Activated CD4-positive, alpha-beta memory T cell treated with anti-CD3 and anti-CD28 coated beads, Interleukin-2, amount 10 ng/mL, durations not matched to agents 7 days and 5 days (primary cell): ENCODE measurements around the gene SLC1A5. TPM values are rescaled to one million over a fixed set of nuclear protein-coding genes. Genes with fewer than 3 reads are reported as not detected.
A peak's percentile ranks its signal among the peaks of the same experiment; 100 is the strongest.
"Not testable (repeated sequence)": the region's sequence is repeated elsewhere in the genome, so short reads cannot be mapped to it uniquely, and the experiment has no call there.

Source experiments
- CTCF ChIA-PET: fragments of 350-600 bp; sonication (Branson Sonifier 250); formaldehyde crosslinking; loops from one replicate; lab custom pipeline; 2021; ENCODE audit warnings: antibody characterized with exemption, inconsistent platforms; lab: Charles Lee
- POLR2A ChIA-PET: fragments of 350-600 bp; sonication (Branson Sonifier 250); formaldehyde crosslinking; loops from one replicate; lab custom pipeline; 2021; ENCODE audit warnings: antibody characterized with exemption; lab: Charles Lee
- DNase-seq: peaks from one replicate; pipeline ENCODE4 v3.0.0-alpha.2; 2020
- H3K27ac Mint-ChIP-seq: one replicate; pipeline ENCODE4 v1.8.0; 2021; ENCODE audit warnings: mild to moderate bottlenecking, mixed read lengths
- H3K27me3 Mint-ChIP-seq: one replicate; pipeline ENCODE4 v1.8.0; 2021; ENCODE audit warnings: mixed read lengths
- H3K36me3 Mint-ChIP-seq: one replicate; pipeline ENCODE4 v1.8.0; 2021; ENCODE audit warnings: low read depth, mixed read lengths
- H3K4me1 Mint-ChIP-seq: one replicate; pipeline ENCODE4 v1.8.0; 2021; ENCODE audit warnings: mixed read lengths
- H3K4me3 Mint-ChIP-seq: one replicate; pipeline ENCODE4 v1.8.0; 2021; ENCODE audit warnings: mild to moderate bottlenecking, mixed read lengths
- H3K9me3 Mint-ChIP-seq: one replicate; pipeline ENCODE4 v1.8.0; 2021; ENCODE audit warnings: mixed read lengths
- total RNA-seq, 2 experiments: library from RNA; stranded (reverse); gene quantifications; one replicate each; pipeline ENCODE4 v1.2.3, GENCODE V29; 2021

The SLC1A5 gene
- total RNA-seq, 2 experiments from 2014 or later, result 200 to 208 TPM

GRCh38 chr19:46782355-46783019 is 5.9 kb downstream of the SLC1A5 start:
- Mint-ChIP-seq H3K27me3 (no peaks in the 10 kb centered on the region), H3K36me3 (peaks cover 81% of the 10 kb centered on the region), H3K27ac (peak overlapping the region; percentile 98), H3K9me3 (no peaks in the 10 kb centered on the region), H3K4me1 (peaks cover 62% of the 10 kb centered on the region), H3K4me3 (peak overlapping the region; percentile 98)
- CTCF ChIA-PET, result interaction anchor here (3.7 kb wide), 1 partner anchor 16 kb away, joined by 29 read pairs; no protein-coding TSS in a partner anchor
- no peak for DNase-seq
- POLR2A ChIA-PET, result no interaction called here

GRCh38 chr19:46777956-46778645 is 10.3 kb downstream of the SLC1A5 start:
- Mint-ChIP-seq H3K4me1 (peaks cover 53% of the 10 kb centered on the region), H3K27ac (peak overlapping the region; percentile 69), H3K36me3 (peaks cover 67% of the 10 kb centered on the region)
- ChIA-PET POLR2A (interaction anchor here (2.1 kb wide), 1 partner anchor 10 kb away, joined by 6 read pairs; the partner anchor contains the start of gene SLC1A5), CTCF (interaction anchor here (3.4 kb wide), 1 partner anchor 12 kb away, joined by 13 read pairs; no protein-coding TSS in a partner anchor)
- not testable (repeated sequence) for DNase-seq, H3K9me3 Mint-ChIP-seq, H3K27me3 Mint-ChIP-seq, H3K4me3 Mint-ChIP-seq

GRCh38 chr19:46776927-46777911 is 11.2 kb downstream of the SLC1A5 start:
- CTCF ChIA-PET, result interaction anchor here (0.6 to 3.4 kb wide), 3 partner anchors 7 to 17 kb away, joined by 3 to 13 read pairs (median 4); no protein-coding TSS in a partner anchor
- DNase-seq, result no peak
- no peak overlapping the region for H3K4me3 Mint-ChIP-seq

GRCh38 chr19:46775642-46776258 is 12.6 kb downstream of the SLC1A5 start:
- Mint-ChIP-seq H3K4me1 (peaks cover 39% of the 10 kb centered on the region), H3K27me3 (no peaks in the 10 kb centered on the region), H3K27ac (peak overlapping the region; percentile 21), H3K36me3 (peaks cover 49% of the 10 kb centered on the region), H3K9me3 (no peaks in the 10 kb centered on the region), H3K4me3 (no peak overlapping the region)
- DNase-seq, result no peak
- ChIA-PET CTCF (interaction anchor here (1.0 to 3.4 kb wide), 2 partner anchors 9 to 10 kb away, joined by 4 to 13 read pairs; no protein-coding TSS in a partner anchor), POLR2A (interaction anchor here (1.9 to 2.8 kb wide), 2 partner anchors 10 to 12 kb away, joined by 5 to 10 read pairs; partner anchors contain the start of gene SLC1A5)

More at GRCh38 chr19:46776927-46777911, 11.2 kb downstream of the SLC1A5 start:
- peaks cover 48% of the 10 kb centered on the region for H3K4me1 Mint-ChIP-seq
- H3K9me3 Mint-ChIP-seq, result no peaks in the 10 kb centered on the region
- POLR2A ChIA-PET, result interaction anchor here (1.9 to 2.8 kb wide), 3 partner anchors 8 to 11 kb away, joined by 5 to 10 read pairs (median 6); partner anchors contain the start of gene SLC1A5
- no peaks in the 10 kb centered on the region for H3K27me3 Mint-ChIP-seq
- peaks cover 61% of the 10 kb centered on the region for H3K36me3 Mint-ChIP-seq
- H3K27ac Mint-ChIP-seq, result no peak overlapping the region

- Mint-ChIP-seq H3K4me1 (peaks cover 23% of the 10 kb centered on the region), H3K9me3 (no peaks in the 10 kb centered on the region), H3K27ac (no peak overlapping the region), H3K36me3 (peaks cover 33% of the 10 kb centered on the region), H3K4me3 (no peak overlapping the region), H3K27me3 (no peaks in the 10 kb centered on the region)
- ChIA-PET CTCF (interaction anchor here (1.3 to 2.2 kb wide), 2 partner anchors 19 to 68 kb away, joined by 6 to 10 read pairs; no protein-coding TSS in a partner anchor), POLR2A (interaction anchor here (1.0 kb wide), 1 partner anchor 13 kb away, joined by 3 read pairs; no protein-coding TSS in a partner anchor)
- no peak for DNase-seq
These were observed 15.4 kb downstream of the SLC1A5 start for GRCh38 chr19:46773018-46773399.

GRCh38 chr19:46772170-46773017 is 16.0 kb downstream of the SLC1A5 start:
- Mint-ChIP-seq H3K4me3 (no peak overlapping the region), H3K27ac (no peak overlapping the region), H3K27me3 (no peaks in the 10 kb centered on the region), H3K36me3 (peaks cover 28% of the 10 kb centered on the region), H3K9me3 (no peaks in the 10 kb centered on the region), H3K4me1 (peaks cover 19% of the 10 kb centered on the region)
- CTCF ChIA-PET, result interaction anchor here (1.3 to 2.2 kb wide), 3 partner anchors 12 to 69 kb away, joined by 5 to 10 read pairs (median 6); no protein-coding TSS in a partner anchor
- POLR2A ChIA-PET, result interaction anchor here (0.6 to 1.0 kb wide), 2 partner anchors 14 to 16 kb away, joined by 3 read pairs; partner anchors contain the start of gene SLC1A5
- no peak for DNase-seq

GRCh38 chr19:46768746-46769145 is 19.6 kb downstream of the SLC1A5 start:
- H3K36me3 Mint-ChIP-seq, H3K27ac Mint-ChIP-seq, H3K27me3 Mint-ChIP-seq, H3K9me3 Mint-ChIP-seq, DNase-seq, H3K4me3 Mint-ChIP-seq: not testable (repeated sequence)
- CTCF ChIA-PET, result interaction anchor here (1.4 to 5.7 kb wide), 4 partner anchors 13 to 72 kb away, joined by 6 to 90 read pairs (median 18); no protein-coding TSS in a partner anchor
- H3K4me1 Mint-ChIP-seq, result peaks cover 10% of the 10 kb centered on the region
- POLR2A ChIA-PET, result interaction anchor here (1.3 to 2.3 kb wide), 3 partner anchors 16 to 25 kb away, joined by 3 to 6 read pairs (median 4); partner anchors contain the start of gene SLC1A5

GRCh38 chr19:46766569-46767317 is 21.7 kb downstream of the SLC1A5 start:
- ChIA-PET CTCF (interaction anchor here (0.6 to 5.7 kb wide), 29 partner anchors 11 to 394 kb away, joined by 3 to 90 read pairs (median 4); partner anchors contain the start of genes AP2S1 and SLC1A5), POLR2A (interaction anchor here (1.3 to 3.0 kb wide), 3 partner anchors 9 to 21 kb away, joined by 4 to 16 read pairs (median 12); partner anchors contain the start of gene SLC1A5)
- H3K4me3 Mint-ChIP-seq, result no peak overlapping the region
- DNase-seq, result peak; percentile 73
- H3K27ac Mint-ChIP-seq, result no peak overlapping the region
- no peaks in the 10 kb centered on the region for H3K9me3 Mint-ChIP-seq
- H3K4me1 Mint-ChIP-seq, result peaks cover 4% of the 10 kb centered on the region
- H3K36me3 Mint-ChIP-seq, result no peaks in the 10 kb centered on the region
- no peaks in the 10 kb centered on the region for H3K27me3 Mint-ChIP-seq

GRCh38 chr19:46764817-46765291 is 23.5 kb downstream of the SLC1A5 start:
- DNase-seq, result no peak
- Mint-ChIP-seq H3K9me3 (no peaks in the 10 kb centered on the region), H3K27me3 (no peaks in the 10 kb centered on the region), H3K27ac (no peak overlapping the region), H3K36me3 (no peaks in the 10 kb centered on the region), H3K4me1 (peaks cover 4% of the 10 kb centered on the region), H3K4me3 (no peak overlapping the region)
- ChIA-PET CTCF (interaction anchor here (1.4 to 5.7 kb wide), 7 partner anchors 9 to 76 kb away, joined by 3 to 90 read pairs (median 13); no protein-coding TSS in a partner anchor), POLR2A (interaction anchor here (0.8 to 3.0 kb wide), 2 partner anchors 20 to 75 kb away, joined by 4 to 16 read pairs; no protein-coding TSS in a partner anchor)
